GM18502 (cell line): ENCODE results near the gene FRA10AC1.

Experiments used
- ATAC-seq: cut with Tn5 transposase; IDR thresholded peaks from one replicate; pipeline ENCODE4 v1.9.1; 2021; ENCODE audit warnings: mild to moderate bottlenecking; ENCODE audit not compliant: unreplicated experiment, poor library complexity

Gene FRA10AC1

GRCh38 chr10:93639791-93640190, 62.6 kb downstream of the FRA10AC1 start:
- ATAC-seq: no peak

GRCh38 chr10:93630625-93631557, 71.5 kb downstream of the FRA10AC1 start:
- ATAC-seq: no peak

- no peak for ATAC-seq
These were observed 72.6 kb downstream of the FRA10AC1 start for GRCh38 chr10:93629647-93630305.

- no peak for ATAC-seq
These were observed 73.5 kb downstream of the FRA10AC1 start for GRCh38 chr10:93628858-93629257.

- no peak for ATAC-seq
These were observed 79.5 kb downstream of the FRA10AC1 start for GRCh38 chr10:93622942-93623341.

- no peak for ATAC-seq
These were observed 81.5 kb downstream of the FRA10AC1 start for GRCh38 chr10:93620925-93621324.
